Activated T-cell treated with anti-CD3 and anti-CD28 coated beads, Interleukin-2, amount 50 U/mL, for 1 hour (primary cell): ENCODE results near the gene SNX18.
"Not testable (repeated sequence)": the region's sequence is repeated elsewhere in the genome, so short reads cannot be mapped to it uniquely, and the experiment has no call there.

ENCODE experiments used
- DNase-seq: peaks from one replicate; pipeline ENCODE4 v3.0.0-alpha.2; 2020

SNX18 gene

GRCh38 chr5:54520940-54521339 lies 3.4 kb downstream of the SNX18 start:
- no peak for DNase-seq

- DNase-seq: no peak
These were observed 4.4 kb downstream of the SNX18 start for GRCh38 chr5:54521856-54522479.

GRCh38 chr5:54523534-54523933 lies 6.0 kb downstream of the SNX18 start:
- DNase-seq: no peak

- no peak for DNase-seq
These were observed 6.5 kb downstream of the SNX18 start for GRCh38 chr5:54524082-54524481.

- DNase-seq: no peak
These were observed 7.1 kb downstream of the SNX18 start for GRCh38 chr5:54524704-54525103.

- DNase-seq: no peak
These were observed 7.7 kb downstream of the SNX18 start for GRCh38 chr5:54525261-54525660.

GRCh38 chr5:54525692-54526091 lies 8.1 kb downstream of the SNX18 start:
- DNase-seq: no peak

GRCh38 chr5:54526604-54527288 lies 9.2 kb downstream of the SNX18 start:
- no peak for DNase-seq

- no peak for DNase-seq
These were observed 11.2 kb downstream of the SNX18 start for GRCh38 chr5:54528633-54529209.

GRCh38 chr5:54529565-54529964 lies 12.0 kb downstream of the SNX18 start:
- no peak for DNase-seq

- DNase-seq: no peak
These were observed 14.0 kb downstream of the SNX18 start for GRCh38 chr5:54531546-54531945.

- DNase-seq: no peak
These were observed 16.1 kb downstream of the SNX18 start for GRCh38 chr5:54533541-54534190.

- no peak for DNase-seq
These were observed 16.8 kb downstream of the SNX18 start for GRCh38 chr5:54534191-54535004.

GRCh38 chr5:54535149-54535844 lies 17.7 kb downstream of the SNX18 start:
- no peak for DNase-seq

GRCh38 chr5:54536375-54536774 lies 18.8 kb downstream of the SNX18 start:
- DNase-seq: not testable (repeated sequence)

GRCh38 chr5:54536861-54537260 lies 19.3 kb downstream of the SNX18 start:
- DNase-seq: not testable (repeated sequence)

- DNase-seq: no peak
These were observed 20.2 kb downstream of the SNX18 start for GRCh38 chr5:54537725-54538124.

GRCh38 chr5:54538156-54538555 lies 20.6 kb downstream of the SNX18 start:
- DNase-seq: no peak

- DNase-seq: no peak
These were observed 21.4 kb downstream of the SNX18 start for GRCh38 chr5:54539001-54539400.

- no peak for DNase-seq
These were observed 22.7 kb downstream of the SNX18 start for GRCh38 chr5:54540286-54540685.

- DNase-seq: no peak
These were observed 24.5 kb downstream of the SNX18 start for GRCh38 chr5:54541823-54542783.
